NCI-H748 (cell line): ENCODE data around the gene ZDHHC3.
"Not testable (repeated sequence)": the region's sequence is repeated elsewhere in the genome, so short reads cannot be mapped to it uniquely, and the experiment has no call there.

Experiments
- DNase-seq: peaks from one replicate; lab custom pipeline; 2025; ENCODE audit not compliant: unreplicated experiment; lab: John Stamatoyannopoulos, UW

The ZDHHC3 gene

DNA sequence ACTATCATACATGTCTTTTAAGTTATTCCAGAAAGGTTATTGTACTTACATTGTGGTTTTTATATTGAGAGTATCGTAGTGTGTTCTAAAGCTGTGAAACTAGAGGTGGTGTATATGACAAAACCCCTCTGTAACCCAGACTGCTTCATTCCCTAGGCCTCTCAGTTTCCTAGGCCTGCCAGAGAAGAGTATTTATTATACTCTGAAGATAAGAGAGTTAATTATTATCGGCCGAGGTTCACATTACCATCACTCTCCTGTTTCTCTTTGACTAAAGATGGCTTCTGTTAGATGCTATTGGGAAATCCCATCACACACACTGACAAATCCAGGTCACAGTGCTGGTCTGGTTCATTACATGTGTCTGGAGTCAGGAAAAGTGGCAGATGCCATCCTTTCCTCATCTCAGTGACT, 20.6 kb upstream of the ZDHHC3 start:
- DNase-seq: no peak

DNA sequence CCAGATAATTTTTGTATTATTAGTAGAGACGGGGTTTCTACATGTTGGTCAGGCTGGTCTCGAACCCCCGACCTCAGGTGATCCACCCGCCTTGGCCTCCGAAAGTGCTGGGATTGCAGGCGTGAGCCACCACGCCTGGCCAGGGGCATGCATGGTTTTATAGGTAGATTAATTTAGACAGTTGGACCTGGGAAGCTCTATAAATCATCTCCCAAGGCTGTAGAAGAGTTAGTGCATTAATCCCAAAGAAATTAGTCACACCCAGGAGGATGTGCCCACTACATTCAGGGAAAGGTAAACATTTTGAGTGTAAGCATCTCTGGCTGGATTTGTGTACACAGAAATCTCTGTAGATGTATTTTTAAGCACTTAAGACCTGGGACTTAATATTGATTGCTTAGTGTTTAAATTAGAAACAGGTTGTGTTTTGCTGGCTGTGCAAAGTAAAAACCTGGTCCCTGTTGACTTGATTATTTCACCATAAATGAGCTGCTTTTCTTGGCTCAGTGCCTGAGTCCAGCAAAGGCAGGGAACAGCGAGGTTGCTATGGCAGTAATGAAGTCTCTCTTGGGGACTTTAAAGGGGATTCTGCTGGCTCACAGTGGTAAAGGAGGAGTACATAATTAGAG, 19.3 kb upstream of the ZDHHC3 start:
- peak; percentile 88 for DNase-seq

DNA sequence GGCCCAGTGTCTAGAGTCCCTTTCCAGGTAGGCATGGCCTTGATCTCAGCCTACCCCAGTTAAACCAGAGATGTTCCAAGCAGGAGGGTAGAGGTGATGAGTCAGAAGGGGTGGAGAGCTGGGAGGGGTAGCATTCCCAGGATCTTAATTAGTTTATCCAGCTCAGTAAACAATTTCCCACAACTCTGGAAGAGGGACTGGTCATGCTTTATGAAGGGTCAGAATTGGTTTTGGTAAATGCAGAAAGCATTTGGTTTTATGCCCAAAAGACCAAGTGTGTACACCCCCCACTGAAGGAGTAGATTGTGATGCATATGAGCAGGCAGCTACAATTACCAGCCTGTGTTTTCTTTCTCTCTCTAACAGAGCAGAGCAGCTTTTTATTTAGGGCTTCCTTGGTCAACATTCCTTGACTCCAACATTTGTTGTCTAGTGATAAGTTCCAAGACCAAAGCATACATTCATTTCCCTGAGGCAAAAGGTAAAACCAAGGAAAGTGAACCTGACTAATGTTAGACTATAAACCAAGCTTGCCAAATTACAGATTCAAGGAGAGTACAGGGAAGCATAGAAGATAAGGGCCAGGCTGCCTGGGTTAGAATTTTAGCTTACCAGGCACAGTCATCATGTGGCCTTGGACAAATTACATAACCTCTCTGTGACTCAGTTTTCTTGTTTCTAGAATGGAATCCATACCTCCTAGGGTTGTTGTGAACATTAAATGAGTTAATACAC, 17.7 kb upstream of the ZDHHC3 start:
- no peak for DNase-seq

DNA sequence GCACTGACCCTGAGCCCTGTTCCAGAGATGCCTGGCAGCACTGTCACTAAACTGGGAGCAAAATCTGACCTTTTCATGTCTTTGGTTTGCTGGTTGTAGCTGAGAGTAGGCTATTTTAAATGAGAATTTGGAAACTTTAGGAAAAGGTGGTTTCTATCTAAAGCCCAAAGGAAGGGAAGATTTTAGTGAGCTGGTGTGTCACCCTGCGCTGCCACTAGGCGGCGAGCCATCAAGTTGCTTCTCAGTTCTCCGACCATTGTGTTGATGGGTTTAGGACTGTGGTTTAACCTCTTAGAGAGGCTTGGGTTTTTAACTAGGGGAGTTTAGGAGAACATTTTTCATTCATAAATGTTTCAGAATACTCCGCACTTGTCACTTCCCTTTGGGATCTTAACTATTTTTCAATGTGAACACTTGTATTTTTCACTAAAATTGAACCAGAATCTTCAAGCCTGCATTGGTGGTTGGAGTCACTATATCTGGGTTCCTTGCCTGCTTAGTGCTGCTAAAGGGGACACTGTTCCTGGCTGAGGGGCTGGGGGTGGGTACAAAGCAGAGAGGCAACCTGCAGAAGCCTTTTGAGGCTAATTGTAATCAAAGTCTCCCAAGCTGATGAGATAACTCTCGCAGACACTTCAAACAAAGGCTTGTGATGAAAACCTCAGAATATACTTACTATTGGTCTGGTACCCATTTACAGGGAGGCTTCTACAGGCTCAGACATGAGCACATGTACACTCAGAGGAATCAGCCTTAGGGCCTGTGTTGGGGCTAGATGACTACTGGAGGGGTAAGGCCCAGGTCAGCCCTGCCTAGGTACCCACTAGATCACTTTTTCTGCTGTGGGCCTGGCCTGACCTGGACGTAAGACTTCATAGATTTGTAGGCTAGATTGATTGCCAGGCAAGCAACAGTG, 16.8 kb upstream of the ZDHHC3 start:
- peak; percentile 6 for DNase-seq

DNA sequence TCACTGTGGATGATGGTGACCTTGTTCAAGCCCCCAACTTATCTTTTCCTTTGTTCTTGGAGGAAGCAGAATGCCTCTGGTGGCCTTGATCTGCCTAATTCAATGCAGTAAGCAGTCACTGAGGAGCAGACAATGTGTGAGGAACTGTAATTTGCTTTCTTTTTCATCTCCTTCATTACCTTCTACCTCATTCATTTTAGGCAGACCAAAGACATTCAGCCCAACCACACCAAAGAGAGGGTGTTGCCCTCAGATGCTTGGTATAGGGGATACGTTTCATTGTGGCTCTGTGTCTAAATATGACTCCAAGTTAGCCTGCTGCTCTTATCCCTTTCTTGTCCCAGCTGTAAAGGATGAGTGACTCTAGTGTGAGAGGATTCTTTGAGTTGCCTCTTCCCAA, 15.4 kb upstream of the ZDHHC3 start:
- DNase-seq: no peak

DNA sequence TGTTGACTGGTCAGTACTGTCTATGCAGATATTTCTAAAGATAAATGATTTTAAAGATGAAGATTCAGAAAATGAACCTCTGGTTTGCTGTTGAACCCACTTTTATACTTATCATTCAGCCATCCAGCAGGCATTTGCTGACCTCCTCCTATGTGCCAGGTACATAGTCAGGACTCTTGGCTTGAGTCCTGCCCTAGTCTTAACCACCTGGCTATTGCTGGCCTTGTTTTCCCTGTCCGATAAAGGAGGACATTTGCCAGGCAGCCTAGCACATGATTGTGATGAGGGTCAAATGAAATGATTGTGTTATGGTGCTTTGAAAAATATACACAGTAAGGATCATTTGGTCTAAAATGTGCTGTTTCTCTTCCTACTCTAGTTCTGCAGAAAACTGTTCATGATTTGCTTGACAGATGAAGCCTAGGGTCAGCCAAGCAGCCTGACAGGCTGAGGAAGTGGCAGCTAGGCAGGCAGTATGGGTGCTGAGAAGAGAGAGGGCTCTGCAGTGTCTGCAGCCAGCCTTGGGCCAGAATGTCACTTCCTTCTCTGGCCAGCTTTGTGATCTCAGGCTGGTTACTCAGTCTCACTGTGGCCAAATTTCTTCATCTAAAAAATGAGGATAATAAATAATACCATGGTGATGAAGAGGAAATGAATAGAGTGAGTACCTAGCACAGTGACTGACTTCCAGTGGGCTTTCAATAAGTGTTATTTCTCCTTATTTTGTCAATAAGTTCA, 13.8 kb upstream of the ZDHHC3 start:
- DNase-seq: no peak

DNA sequence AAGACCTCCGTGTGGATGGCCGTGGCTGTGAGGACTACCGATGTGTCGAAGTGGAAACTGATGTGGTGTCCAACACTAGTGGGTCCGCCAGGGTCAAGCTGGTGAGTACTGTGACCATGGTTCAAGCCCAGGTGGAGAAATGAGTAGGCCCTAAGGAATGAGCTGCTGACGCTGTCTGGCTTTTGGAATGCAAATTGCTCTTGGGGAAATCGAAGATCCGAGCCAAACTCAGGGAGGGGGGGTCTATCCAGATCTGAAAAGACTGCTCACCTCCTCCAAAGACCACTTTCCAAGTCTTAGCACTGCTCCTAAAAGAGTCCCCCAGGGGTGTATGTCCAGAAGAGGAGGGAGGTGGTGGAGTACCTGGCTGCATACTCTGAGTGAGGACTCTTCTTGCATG, 13.2 kb upstream of the ZDHHC3 start:
- DNase-seq: no peak

DNA sequence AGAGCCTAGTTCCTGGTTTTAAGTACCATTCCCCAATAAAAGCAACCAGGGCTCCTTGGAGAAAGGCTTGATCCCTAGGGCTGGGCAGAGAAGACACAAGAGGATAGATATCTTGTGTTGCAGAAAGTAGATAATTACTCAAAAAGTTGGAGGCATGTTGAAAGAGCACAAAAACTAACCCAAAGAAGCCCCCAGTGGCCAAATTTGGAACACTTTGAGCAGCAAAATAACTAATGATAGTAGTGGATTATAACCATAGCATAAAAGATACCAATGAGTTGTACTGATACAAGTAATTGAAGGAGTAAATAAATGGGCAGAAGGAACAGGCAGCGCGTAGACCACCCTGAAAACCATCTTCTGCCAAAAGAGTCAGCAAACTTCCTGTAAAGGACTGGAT, 12.1 kb upstream of the ZDHHC3 start:
- no peak for DNase-seq

DNA sequence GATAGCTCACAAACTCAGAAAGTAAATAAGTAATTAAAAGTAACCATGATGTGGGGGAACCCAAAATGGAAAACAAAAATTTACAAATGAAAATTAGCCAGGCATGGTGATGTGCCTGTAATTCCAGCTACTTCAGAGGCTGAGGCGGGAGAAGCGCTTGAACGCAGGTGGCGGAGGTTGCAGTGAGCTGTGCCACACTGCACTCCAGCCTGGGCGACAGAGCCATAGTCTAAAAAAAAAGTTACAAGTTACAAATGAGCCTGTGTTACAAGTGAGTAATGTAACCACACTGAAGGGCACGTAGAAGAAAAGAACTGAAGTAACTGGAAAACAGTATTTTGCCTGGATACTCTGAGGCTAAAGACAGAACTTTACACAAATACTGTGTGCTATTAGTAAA, 11.4 kb upstream of the ZDHHC3 start:
- no peak for DNase-seq

DNA sequence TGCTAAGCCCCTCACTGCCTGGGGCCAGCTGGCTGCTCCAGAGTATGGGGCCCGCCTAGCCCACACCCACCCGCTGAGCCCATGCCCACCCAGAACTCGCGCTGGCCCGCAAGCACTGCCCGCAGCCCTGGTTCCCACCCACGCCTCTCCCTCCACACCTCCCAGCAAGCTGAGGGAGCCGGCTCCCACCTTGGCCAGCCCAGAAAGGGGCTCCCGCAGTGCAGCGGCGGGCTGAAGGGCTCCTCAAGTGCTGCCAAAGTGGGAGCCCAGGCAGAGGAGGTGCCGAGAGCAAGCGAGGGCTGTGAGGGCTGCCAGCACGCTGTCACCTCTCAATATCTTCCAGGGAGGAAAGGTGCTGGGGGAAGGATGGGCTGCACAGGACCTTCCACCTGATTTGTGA, 10.4 kb upstream of the ZDHHC3 start:
- DNase-seq: not testable (repeated sequence)

DNA sequence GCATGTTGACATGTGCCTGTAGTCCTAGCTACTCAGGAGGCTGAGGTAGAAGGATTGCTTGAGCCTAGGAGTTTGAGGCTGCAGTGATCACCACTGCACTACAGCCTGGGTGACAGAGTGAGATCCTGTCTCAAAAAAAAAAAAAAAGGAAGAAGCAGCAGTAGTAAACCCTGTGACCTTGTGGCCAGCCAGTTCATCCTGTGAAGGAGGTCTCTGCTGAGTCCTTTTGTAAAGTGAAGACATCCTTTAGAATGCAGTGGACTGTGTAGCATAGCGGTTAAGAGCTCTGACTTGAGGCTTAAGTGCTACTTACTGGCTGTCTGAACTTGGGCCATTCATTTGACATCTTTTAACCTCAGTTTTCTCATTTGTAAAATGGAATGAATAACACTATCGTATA, 8.4 kb upstream of the ZDHHC3 start:
- no peak for DNase-seq

DNA sequence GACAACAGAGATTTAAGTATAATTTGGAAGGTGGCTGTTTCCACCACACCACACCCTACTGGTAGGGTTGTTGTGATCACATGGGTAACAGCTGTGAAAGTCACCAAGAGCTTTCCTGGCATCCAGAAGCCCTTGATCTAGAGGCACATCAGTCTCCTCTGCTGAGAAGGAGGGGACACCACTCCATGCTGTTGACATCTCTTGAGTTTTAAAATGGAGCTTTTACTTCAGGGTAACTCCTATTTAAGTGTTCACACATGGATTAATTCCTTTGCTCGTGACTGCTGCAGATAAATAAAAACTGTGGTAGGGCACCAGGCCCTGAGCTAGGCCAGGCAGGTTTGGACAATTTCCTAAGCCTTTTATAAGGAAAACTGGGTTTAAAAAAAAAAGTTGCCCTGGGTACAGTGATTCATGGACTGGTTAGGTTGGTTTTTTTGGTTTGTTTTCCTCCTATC, 7.5 kb upstream of the ZDHHC3 start:
- DNase-seq: no peak

DNA sequence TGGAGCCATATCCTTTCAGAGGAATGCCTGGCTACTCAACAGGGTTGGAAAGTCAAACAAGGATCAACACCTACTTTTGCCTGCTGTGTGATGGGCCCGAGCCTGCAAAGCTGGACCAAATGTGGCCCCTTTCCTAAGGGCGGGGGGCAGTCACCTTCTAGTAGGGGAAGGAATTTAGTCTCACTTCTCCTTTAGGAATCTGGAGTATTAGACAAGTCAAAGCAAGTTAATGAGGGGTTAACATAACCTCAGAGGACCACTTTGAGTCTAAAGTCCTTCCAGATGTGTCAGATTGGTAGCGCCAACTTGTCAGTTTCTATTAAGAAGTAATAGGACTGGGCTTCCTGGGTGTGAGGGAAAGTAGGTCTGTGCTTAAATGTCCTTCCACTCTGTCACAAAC, 6.8 kb upstream of the ZDHHC3 start:
- DNase-seq: no peak

DNA sequence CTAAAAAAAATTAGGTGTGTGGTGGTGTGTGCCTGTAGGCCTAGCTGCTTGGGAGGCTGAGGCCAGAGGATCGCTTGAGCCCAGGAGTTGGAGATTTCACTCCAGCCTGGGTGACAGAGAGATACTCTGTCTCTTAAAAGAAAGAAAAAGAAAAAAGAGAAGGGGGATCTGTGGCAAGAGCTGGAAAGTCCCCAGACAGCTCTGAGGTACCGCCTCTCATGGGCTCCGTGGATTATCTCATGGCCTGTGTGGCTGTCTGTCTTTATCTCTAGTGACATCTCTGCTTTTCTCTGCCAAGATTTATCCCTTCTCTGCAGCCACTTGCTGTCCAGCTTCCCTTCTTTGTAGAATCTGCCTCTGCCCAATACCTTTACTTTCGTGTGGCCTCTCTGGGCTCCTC, 5.8 kb upstream of the ZDHHC3 start:
- no peak for DNase-seq

DNA sequence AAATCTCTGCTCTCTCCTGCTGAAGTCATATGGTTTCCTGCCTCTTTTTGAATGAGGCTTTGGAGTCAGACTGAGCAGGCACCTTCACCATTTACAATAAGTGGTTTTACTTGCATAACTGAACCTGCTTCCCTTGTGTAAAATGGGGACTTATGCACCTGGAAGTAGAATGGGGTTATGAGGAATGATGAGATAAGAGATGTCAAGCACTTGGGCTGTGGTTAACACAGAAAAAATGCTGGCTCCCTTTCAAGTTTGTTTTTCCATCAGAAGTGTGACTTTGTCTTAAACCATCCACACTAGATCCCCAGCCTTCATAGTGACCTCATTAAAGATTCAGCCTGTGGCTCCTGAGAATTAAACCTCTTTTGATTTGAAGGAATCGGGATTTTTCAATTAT, 5.2 kb upstream of the ZDHHC3 start:
- no peak for DNase-seq

DNA sequence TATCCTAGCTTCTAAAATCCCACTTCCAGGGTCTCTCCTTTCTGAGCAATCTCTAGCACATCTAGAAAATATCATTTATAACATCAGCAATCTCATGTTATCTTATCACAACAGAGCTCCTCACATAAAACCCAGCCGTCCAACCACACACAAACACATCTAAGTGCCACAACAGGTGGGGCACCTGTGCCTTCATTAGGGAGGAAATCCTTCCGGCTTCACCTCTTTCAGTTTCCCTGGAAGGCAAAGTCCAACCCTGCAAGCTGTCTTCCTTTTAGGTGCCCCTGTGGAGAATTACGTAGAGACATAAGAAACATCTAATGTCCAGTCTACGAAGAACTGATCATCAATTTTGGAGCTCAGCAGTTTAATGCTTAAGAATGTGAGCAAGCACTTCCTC, 1.6 kb downstream of the ZDHHC3 start:
- no peak for DNase-seq

DNA sequence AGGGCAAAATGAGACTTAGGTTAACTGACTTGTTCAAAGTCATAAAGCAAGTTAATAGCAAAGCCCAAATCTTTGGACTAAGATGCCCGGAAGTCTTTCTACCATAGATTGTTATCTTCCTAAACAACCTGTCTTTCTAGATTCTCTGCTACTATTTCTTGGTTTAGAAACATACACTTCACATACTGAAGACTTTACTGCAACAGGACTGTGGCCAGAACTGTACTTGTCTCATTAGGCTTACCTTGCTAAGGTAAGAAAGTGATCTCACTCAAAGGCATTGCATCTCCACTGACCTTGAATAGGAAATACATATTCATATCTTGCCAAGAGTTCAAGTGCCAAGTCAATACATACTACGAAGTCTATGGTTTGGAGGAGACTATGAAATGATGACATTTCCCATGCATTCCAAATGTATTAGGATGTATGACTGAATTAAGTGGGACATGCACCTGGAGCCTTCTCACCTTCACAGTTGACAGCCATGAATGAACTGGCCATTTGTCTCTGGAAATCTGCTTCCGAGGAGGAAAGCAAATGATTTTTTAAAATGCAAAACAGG, 5.0 kb downstream of the ZDHHC3 start:
- no peak for DNase-seq

DNA sequence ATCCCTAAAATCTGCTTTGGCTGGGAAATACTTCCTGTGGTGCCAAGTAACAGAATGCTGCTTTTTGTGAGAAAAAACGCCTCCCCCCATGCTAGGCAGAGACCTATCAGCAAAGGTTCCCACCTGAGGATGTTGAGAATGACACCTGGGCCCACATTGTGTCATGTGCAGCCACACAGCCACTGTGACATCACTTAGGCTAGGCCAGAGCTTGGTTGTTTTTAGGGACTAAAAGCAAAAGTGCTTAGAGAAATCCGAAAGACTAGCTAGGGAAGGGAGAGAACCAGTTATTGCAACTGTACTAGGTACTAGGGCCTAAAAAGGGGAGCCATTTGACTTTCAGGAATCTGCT, 6.2 kb downstream of the ZDHHC3 start:
- DNase-seq: no peak

DNA sequence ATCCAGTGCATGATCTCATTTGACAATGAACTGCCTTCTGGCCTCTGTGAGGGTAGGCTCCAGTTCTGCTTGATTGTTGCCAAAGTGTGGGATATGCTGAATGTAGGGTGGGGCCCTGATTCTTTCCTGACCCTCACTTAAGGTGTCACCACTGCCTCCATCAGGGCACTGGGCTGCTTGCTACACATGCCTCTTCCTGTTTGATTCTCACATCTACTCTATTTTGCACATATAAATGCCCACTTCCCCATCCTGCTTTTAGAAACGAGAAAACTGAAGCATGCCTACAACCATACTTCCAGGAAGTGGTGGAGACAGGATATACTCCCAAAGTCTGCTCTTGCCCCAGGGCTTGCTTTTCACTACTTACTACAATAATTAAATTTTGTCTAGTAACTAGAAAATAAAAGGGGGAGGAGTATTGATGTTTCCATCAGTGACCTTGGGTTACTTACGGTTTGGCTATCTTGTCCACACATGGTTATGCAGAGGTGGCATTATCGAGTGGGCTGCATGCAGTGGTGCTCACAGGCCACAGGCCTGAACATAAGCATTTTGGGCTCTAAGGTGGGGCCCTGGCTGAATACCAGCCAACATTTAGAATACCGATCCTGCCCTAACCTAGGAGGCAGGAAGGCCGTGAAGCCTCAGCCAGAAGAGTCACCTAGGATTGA, 6.7 kb downstream of the ZDHHC3 start:
- DNase-seq: no peak

DNA sequence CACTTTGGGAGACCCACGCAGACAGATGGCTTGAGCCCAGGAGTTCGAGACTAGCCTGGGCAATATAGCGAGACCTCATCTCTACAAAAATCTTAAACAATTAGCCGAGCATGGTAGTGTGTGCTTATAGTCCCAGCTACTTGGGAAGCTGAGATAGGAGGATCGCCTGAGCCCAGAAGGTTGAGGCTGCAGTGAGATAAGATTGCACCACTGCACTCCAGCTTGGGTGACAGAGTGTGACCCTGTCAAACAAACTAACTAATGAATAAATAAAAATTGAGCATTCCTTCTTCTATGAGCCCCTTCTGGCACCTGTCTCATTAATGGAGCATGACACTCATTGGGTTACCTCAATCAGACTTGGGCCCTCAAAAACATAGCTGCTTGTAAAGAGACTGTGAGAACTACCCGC, 7.5 kb downstream of the ZDHHC3 start:
- DNase-seq: no peak
